Osteoblast (primary cell): ENCODE results near the gene IPPK. TPM values are rescaled to one million over a fixed set of nuclear protein-coding genes. Genes with fewer than 3 reads are reported as not detected.
"Not testable (repeated sequence)": the region's sequence is repeated elsewhere in the genome, so short reads cannot be mapped to it uniquely, and the experiment has no call there.

Source experiments
- DNase-seq: peaks from one replicate; pipeline ENCODE4 v3.0.0; 2011; ENCODE audit warnings: low spot score, mixed read lengths; ENCODE audit not compliant: insufficient read length; ENCODE audit errors: missing footprints
- H2AFZ ChIP-seq: 2 replicates; pipeline ENCODE4 v1.6.0; 2011; ENCODE audit warnings: mild to moderate bottlenecking, low read length
- H3K27ac ChIP-seq: 2 replicates; pipeline ENCODE4 v1.5.1; 2011; ENCODE audit warnings: mild to moderate bottlenecking, low read depth, low read length, moderate library complexity
- H3K27me3 ChIP-seq: 2 replicates; pipeline ENCODE4 v1.6.0; 2012; ENCODE audit warnings: mild to moderate bottlenecking, control low read depth, inconsistent platforms, low read length, moderate library complexity; ENCODE audit not compliant: insufficient read depth
- H3K36me3 ChIP-seq: 2 replicates; pipeline ENCODE4 v1.5.1; 2011; ENCODE audit warnings: mild to moderate bottlenecking, low read length, control low read depth, moderate library complexity; ENCODE audit not compliant: insufficient read depth
- H3K4me1 ChIP-seq: 2 replicates; pipeline ENCODE4 v1.5.1; 2011; ENCODE audit warnings: mild to moderate bottlenecking, low read length, control low read depth, moderate library complexity; ENCODE audit not compliant: insufficient read depth
- H3K4me2 ChIP-seq: 2 replicates; pipeline ENCODE4 v1.6.0; 2011; ENCODE audit warnings: mild to moderate bottlenecking, low read length; ENCODE audit not compliant: insufficient read depth
- H3K4me3 ChIP-seq: fragments of 200-600 bp; sonication (generic); 3 replicates; pipeline ENCODE4 v1.5.1; 2012; ENCODE audit warnings: mild to moderate bottlenecking, low read length, inconsistent platforms; ENCODE audit not compliant: insufficient read depth
- H3K79me2 ChIP-seq: 2 replicates; pipeline ENCODE4 v1.6.0; 2012; ENCODE audit warnings: mild to moderate bottlenecking, low read length, control low read depth, inconsistent platforms; ENCODE audit not compliant: insufficient read depth
- H3K9me3 ChIP-seq: 2 replicates; pipeline ENCODE4 v1.5.1; 2011; ENCODE audit warnings: low read depth, low read length, control low read depth
- H4K20me1 ChIP-seq: 2 replicates; pipeline ENCODE4 v1.6.0; 2012; ENCODE audit warnings: mild to moderate bottlenecking, low read length, control low read depth; ENCODE audit not compliant: insufficient read depth
- total RNA-seq: library from RNA; depleted of rRNA; stranded (reverse); fragments of >200 nt; gene quantifications from 2 replicates; pipeline ENCODE4 v1.2.3, GENCODE V29; 2012
- TF ChIP-seq, protein P1 (sequence below): IDR thresholded peaks from 2 replicates; pipeline ENCODE4 v1.5.1; 2011; ENCODE audit warnings: mild to moderate bottlenecking, low read depth, low read length, moderate library complexity; ENCODE audit errors: extremely low read depth

IPPK gene
- total RNA-seq, 1 donor: 9.4 TPM

DNA sequence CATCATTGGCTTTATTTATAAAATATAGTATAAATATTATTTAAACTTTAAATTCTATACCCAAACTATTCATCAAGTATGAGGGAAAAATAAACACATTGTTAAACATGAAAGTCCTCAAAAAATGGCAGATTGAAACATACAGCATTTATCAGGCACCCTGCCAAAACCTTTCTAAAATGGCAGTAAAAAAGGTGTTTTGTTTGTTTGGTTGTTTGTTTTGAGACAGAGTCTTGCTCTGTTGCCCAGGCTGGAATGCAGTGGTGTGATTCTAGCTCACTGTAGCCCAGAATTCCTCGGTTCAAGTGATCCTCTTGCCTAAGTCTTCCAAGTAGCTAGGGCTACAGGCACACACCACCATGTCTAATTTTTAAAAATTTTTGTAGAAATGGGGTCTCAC lies 74.0 kb downstream of the IPPK start:
- no peaks in the 10 kb centered on the region for H3K79me2 ChIP-seq
- no peak overlapping the region for H3K4me3 ChIP-seq
- H4K20me1 ChIP-seq: no peaks in the 10 kb centered on the region
- TF ChIP-seq, protein P1, sequence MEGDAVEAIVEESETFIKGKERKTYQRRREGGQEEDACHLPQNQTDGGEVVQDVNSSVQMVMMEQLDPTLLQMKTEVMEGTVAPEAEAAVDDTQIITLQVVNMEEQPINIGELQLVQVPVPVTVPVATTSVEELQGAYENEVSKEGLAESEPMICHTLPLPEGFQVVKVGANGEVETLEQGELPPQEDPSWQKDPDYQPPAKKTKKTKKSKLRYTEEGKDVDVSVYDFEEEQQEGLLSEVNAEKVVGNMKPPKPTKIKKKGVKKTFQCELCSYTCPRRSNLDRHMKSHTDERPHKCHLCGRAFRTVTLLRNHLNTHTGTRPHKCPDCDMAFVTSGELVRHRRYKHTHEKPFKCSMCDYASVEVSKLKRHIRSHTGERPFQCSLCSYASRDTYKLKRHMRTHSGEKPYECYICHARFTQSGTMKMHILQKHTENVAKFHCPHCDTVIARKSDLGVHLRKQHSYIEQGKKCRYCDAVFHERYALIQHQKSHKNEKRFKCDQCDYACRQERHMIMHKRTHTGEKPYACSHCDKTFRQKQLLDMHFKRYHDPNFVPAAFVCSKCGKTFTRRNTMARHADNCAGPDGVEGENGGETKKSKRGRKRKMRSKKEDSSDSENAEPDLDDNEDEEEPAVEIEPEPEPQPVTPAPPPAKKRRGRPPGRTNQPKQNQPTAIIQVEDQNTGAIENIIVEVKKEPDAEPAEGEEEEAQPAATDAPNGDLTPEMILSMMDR: no peak
- no peak overlapping the region for H3K27ac ChIP-seq
- H3K4me2 ChIP-seq: no peak overlapping the region
- no peak overlapping the region for H2AFZ ChIP-seq
- peaks cover 18% of the 10 kb centered on the region for H3K4me1 ChIP-seq
- H3K27me3 ChIP-seq: no peaks in the 10 kb centered on the region
- no peak for DNase-seq
- no peaks in the 10 kb centered on the region for H3K9me3 ChIP-seq
- H3K36me3 ChIP-seq: no peaks in the 10 kb centered on the region

DNA sequence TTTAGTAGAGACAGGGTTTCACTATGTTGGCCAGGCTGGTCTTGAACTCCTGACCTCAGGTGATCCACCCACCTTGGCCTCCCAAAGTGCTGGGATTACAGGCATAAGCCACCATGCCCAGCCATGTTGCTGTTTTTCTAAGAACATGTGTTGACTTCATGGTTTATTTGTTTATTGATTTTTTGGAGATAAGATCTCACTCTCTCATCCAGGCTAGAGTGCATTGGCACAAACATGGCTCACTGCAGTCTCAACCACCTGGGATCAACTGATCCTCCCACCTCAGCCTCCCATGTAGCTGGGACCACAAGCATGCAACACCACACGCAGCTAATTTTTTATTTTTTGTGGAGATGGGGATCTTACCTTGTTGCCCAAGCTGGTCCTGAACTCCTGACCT lies 74.9 kb downstream of the IPPK start:
- not testable (repeated sequence) for H2AFZ ChIP-seq, H3K4me3 ChIP-seq, H4K20me1 ChIP-seq, H3K27me3 ChIP-seq, DNase-seq, H3K36me3 ChIP-seq, H3K79me2 ChIP-seq, H3K27ac ChIP-seq, H3K9me3 ChIP-seq, H3K4me2 ChIP-seq, H3K4me1 ChIP-seq

- Histone ChIP-seq H3K9me3 (no peaks in the 10 kb centered on the region), H3K27ac (peak overlapping the region; percentile 10), H2AFZ (peak overlapping the region; percentile 41), H3K79me2 (no peaks in the 10 kb centered on the region), H3K4me1 (peaks cover 6% of the 10 kb centered on the region), H3K4me2 (peak overlapping the region; percentile 53), H3K36me3 (no peaks in the 10 kb centered on the region), H3K4me3 (no peak overlapping the region), H4K20me1 (no peaks in the 10 kb centered on the region), H3K27me3 (no peaks in the 10 kb centered on the region)
- TF ChIP-seq, protein P1: no peak
- peak; percentile 52 for DNase-seq
Observed at GRCh38 chr9:92592946-92593861, 76.7 kb downstream of the IPPK start.

- Histone ChIP-seq H3K27me3 (no peaks in the 10 kb centered on the region), H3K36me3 (no peaks in the 10 kb centered on the region), H4K20me1 (no peaks in the 10 kb centered on the region), H3K79me2 (no peaks in the 10 kb centered on the region), H3K9me3 (no peaks in the 10 kb centered on the region), H3K27ac (no peak overlapping the region), H2AFZ (no peak overlapping the region), H3K4me3 (no peak overlapping the region), H3K4me2 (no peak overlapping the region), H3K4me1 (peaks cover 6% of the 10 kb centered on the region)
- DNase-seq: no peak
- TF ChIP-seq, protein P1: no peak
Observed at GRCh38 chr9:92592537-92592936, 77.4 kb downstream of the IPPK start.
